Dendritic cell treated with granulocyte-macrophage colony-stimulating factor and Interleukin-4, amounts not matched to agents 40 ng/mL and 50 ng/mL, for 4 days (primary cell): ENCODE measurements around the gene SIDT2.

Source experiments
- H3K27ac Mint-ChIP-seq: one replicate; pipeline ENCODE4 v1.8.0; 2022; ENCODE audit warnings: mild to moderate bottlenecking, mixed read lengths
- H3K27me3 Mint-ChIP-seq: one replicate; pipeline ENCODE4 v1.8.0; 2022; ENCODE audit warnings: mild to moderate bottlenecking, mixed read lengths
- H3K36me3 Mint-ChIP-seq: one replicate; pipeline ENCODE4 v1.8.0; 2022; ENCODE audit warnings: low read depth, mixed read lengths
- H3K4me1 Mint-ChIP-seq: one replicate; pipeline ENCODE4 v1.8.0; 2022; ENCODE audit warnings: low read depth, mixed read lengths
- H3K4me3 Mint-ChIP-seq: one replicate; pipeline ENCODE4 v1.8.0; 2022; ENCODE audit warnings: mild to moderate bottlenecking, moderate library complexity, mixed read lengths
- H3K9me3 Mint-ChIP-seq: one replicate; pipeline ENCODE4 v1.8.0; 2022; ENCODE audit warnings: mixed read lengths
- intact Hi-C: fragments of 100-400 bp; cut with micrococcal nuclease; formaldehyde crosslinking; loops from one replicate; pipeline ENCODE4 v1.15.0; 2022

Gene SIDT2

GRCh38 chr11:117232911-117233409, 54.4 kb downstream of the SIDT2 start:
- intact Hi-C loops, result loop anchor here (5.0 kb wide), 2 partner anchors 84 to 446 kb away; partner anchors contain the start of genes BACE1 and ZPR1
- no peaks in the 10 kb centered on the region for H3K27me3 Mint-ChIP-seq
- no peaks in the 10 kb centered on the region for H3K9me3 Mint-ChIP-seq
- H3K4me1 Mint-ChIP-seq, result peaks cover 40% of the 10 kb centered on the region
- peak overlapping the region; percentile 93 for H3K4me3 Mint-ChIP-seq
- peaks cover 57% of the 10 kb centered on the region for H3K36me3 Mint-ChIP-seq
- H3K27ac Mint-ChIP-seq, result peak overlapping the region; percentile 96

GRCh38 chr11:117238221-117238620, 59.7 kb downstream of the SIDT2 start:
- H3K27me3 Mint-ChIP-seq, result no peaks in the 10 kb centered on the region
- H3K27ac Mint-ChIP-seq, result no peak overlapping the region
- H3K36me3 Mint-ChIP-seq, result peaks cover 56% of the 10 kb centered on the region
- H3K4me1 Mint-ChIP-seq, result peaks cover 12% of the 10 kb centered on the region
- intact Hi-C loops, result no loop called here
- H3K9me3 Mint-ChIP-seq, result no peaks in the 10 kb centered on the region
- no peak overlapping the region for H3K4me3 Mint-ChIP-seq

- Mint-ChIP-seq H3K4me1 (peaks cover 1% of the 10 kb centered on the region), H3K27ac (no peak overlapping the region), H3K4me3 (no peak overlapping the region), H3K36me3 (peaks cover 62% of the 10 kb centered on the region), H3K9me3 (no peaks in the 10 kb centered on the region), H3K27me3 (no peaks in the 10 kb centered on the region)
- intact Hi-C loops, result no loop called here
These were observed 60.8 kb downstream of the SIDT2 start for GRCh38 chr11:117239295-117239694.
